ENCODE measurements around the gene ZNF865. TPM values are rescaled to one million over a fixed set of nuclear protein-coding genes. Genes with fewer than 3 reads are reported as not detected.
A peak's percentile ranks its signal among the peaks of the same experiment; 100 is the strongest.

The ZNF865 gene
- total RNA-seq, 2 experiments from 2014 or later, result 3.0 to 11.3 TPM

DNA sequence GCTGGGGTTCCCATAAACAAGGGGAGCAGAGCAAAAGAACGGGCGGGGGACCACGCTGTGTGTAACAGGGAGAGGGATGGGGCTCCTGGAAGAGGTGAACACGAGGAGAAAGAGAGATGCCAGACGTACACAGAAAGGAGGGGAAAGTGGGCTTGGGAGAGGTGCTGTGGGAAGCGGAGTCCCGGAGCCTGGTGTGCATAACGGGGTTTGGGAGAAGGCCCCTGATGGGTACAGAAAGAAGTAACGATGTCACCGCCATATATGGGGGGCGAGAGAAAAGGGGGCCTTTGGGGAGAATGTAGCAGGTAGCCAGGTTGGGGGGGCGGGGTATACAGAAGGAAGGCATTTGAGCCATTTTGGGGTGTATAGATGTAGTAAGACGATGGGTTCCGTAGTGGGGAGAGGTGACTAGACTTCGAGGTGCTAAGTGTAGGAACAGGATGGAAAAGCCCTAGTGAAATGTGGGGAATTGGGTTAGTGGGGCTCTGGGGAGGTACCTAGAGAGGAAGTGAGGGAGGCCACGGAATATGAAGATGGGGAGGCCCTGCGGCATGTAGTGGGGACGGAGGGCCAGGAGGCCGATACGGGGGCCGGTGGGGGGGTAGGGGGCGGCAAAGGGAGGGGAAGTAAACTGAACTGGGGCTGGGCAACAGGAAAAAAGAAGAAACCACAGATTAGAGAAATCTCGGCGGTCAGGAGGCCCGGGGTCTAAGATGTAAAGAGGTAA, 36.1 kb downstream of the ZNF865 start:
- DNase-seq (ENCODE audit: low spot score), result peak; percentile 47
- no peaks in the 10 kb centered on the region for H4K20me1 ChIP-seq (ENCODE audit: insufficient read depth, low read length)
- H2AFZ ChIP-seq (ENCODE audit: low read length), result no peak overlapping the region
- H3K4me1 ChIP-seq (ENCODE audit: insufficient read depth, low read length, poor library complexity, severe bottlenecking), result peaks cover 60% of the 10 kb centered on the region
- H3K79me2 ChIP-seq (ENCODE audit: insufficient read depth, low read depth, low read length), result peaks cover 52% of the 10 kb centered on the region
- no TSS peak for BruUV-seq (replicated peaks)
- peaks cover 35% of the 10 kb centered on the region for H3K36me3 ChIP-seq (ENCODE audit: insufficient read depth, low read length)
- H3K4me2 ChIP-seq (ENCODE audit: low read length), result peak overlapping the region; percentile 89
- peak overlapping the region; percentile 86 for H3K27ac ChIP-seq (ENCODE audit: low read depth, low read length, poor library complexity, severe bottlenecking)
- ChIA-PET POLR2A (no interaction called here), CTCF (ENCODE audit: unreplicated experiment) (no interaction called here)
- intact Hi-C loops (cut with micrococcal nuclease; ENCODE audit: unreplicated experiment), result loop anchor here (5.0 kb wide), 1 partner anchor 501 kb away; the partner anchor contains the start of gene ZNF444
- H3K9me3 ChIP-seq (ENCODE audit: low read length), result no peaks in the 10 kb centered on the region
- peak overlapping the region; percentile 98 for H3K4me3 ChIP-seq (ENCODE audit: low read depth, low read length, poor library complexity, severe bottlenecking)
- no peaks in the 10 kb centered on the region for H3K9me2 ChIP-seq (ENCODE audit: insufficient read depth, low read length)
- TF ChIP-seq EZH2phosphoT487 (IDR thresholded peaks at IDR 0.05; ENCODE audit: borderline replicate concordance, low read depth, low read length), result no peak
- TF ChIP-seq, protein P1, sequence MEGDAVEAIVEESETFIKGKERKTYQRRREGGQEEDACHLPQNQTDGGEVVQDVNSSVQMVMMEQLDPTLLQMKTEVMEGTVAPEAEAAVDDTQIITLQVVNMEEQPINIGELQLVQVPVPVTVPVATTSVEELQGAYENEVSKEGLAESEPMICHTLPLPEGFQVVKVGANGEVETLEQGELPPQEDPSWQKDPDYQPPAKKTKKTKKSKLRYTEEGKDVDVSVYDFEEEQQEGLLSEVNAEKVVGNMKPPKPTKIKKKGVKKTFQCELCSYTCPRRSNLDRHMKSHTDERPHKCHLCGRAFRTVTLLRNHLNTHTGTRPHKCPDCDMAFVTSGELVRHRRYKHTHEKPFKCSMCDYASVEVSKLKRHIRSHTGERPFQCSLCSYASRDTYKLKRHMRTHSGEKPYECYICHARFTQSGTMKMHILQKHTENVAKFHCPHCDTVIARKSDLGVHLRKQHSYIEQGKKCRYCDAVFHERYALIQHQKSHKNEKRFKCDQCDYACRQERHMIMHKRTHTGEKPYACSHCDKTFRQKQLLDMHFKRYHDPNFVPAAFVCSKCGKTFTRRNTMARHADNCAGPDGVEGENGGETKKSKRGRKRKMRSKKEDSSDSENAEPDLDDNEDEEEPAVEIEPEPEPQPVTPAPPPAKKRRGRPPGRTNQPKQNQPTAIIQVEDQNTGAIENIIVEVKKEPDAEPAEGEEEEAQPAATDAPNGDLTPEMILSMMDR (conservative IDR thresholded peaks at IDR 0.05; ENCODE audit: low read length), result no peak

DNA sequence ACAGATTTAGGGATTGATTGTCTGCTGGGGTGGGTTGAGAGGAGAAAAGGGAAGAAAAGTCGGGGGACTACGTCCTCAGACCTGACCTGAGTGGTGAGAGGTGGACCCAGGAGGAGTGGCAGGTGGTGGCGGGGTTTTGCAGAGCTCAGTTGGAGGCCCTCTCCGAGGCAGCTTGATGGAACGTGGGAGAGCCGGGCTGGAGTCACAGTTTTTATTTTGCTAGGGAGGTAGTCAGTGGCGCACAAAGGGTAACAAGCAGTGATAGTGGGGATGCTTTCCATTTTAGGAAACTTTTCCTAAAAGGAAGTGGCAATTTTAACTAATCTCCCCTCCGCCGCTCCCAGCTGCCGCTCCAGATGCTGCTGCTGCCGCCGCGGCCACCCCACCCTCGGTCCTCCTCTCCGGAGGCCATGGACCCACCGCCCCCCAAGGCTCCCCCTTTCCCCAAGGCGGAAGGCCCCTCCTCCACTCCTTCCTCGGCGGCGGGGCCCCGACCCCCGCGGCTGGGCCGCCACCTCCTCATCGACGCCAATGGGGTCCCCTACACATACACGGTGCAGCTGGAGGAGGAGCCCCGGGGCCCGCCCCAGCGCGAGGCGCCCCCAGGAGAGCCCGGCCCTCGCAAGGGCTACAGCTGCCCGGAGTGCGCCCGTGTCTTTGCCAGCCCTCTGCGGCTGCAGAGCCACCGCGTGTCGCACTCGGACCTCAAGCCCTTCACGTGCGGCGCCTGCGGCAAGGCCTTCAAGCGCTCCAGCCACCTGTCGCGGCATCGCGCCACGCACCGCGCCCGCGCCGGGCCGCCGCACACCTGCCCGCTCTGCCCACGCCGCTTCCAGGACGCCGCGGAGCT, 36.9 kb downstream of the ZNF865 start:
- no peaks in the 10 kb centered on the region for H3K9me2 ChIP-seq (ENCODE audit: insufficient read depth, low read length)
- peak overlapping the region; percentile 86 for H3K27ac ChIP-seq (ENCODE audit: low read depth, low read length, poor library complexity, severe bottlenecking)
- peak; percentile 63 for DNase-seq (ENCODE audit: low spot score)
- no TSS peak for BruUV-seq (replicated peaks)
- H2AFZ ChIP-seq (ENCODE audit: low read length), result no peak overlapping the region; the same call in 1 of the 2 replicates
- H3K4me1 ChIP-seq (ENCODE audit: insufficient read depth, low read length, poor library complexity, severe bottlenecking), result peaks cover 62% of the 10 kb centered on the region
- intact Hi-C loops (cut with micrococcal nuclease; ENCODE audit: unreplicated experiment), result loop anchor here (1.0 to 5.0 kb wide), 2 partner anchors 43 to 500 kb away; partner anchors contain the start of genes FIZ1 and ZNF444
- no peaks in the 10 kb centered on the region for H4K20me1 ChIP-seq (ENCODE audit: insufficient read depth, low read length)
- peaks cover 39% of the 10 kb centered on the region for H3K36me3 ChIP-seq (ENCODE audit: insufficient read depth, low read length)
- peak overlapping the region; percentile 98 for H3K4me3 ChIP-seq (ENCODE audit: low read depth, low read length, poor library complexity, severe bottlenecking)
- H3K79me2 ChIP-seq (ENCODE audit: insufficient read depth, low read depth, low read length), result peaks cover 53% of the 10 kb centered on the region
- CTCF ChIA-PET (ENCODE audit: unreplicated experiment), result no interaction called here
- POLR2A ChIA-PET, result interaction anchor here (0.6 to 0.7 kb wide), 2 partner anchors 12 to 17 kb away, joined by 3 read pairs; no protein-coding TSS in a partner anchor
- TF ChIP-seq, protein P1 (conservative IDR thresholded peaks at IDR 0.05; ENCODE audit: low read length), result no peak
- no peak for TF ChIP-seq EZH2phosphoT487 (IDR thresholded peaks at IDR 0.05; ENCODE audit: borderline replicate concordance, low read depth, low read length)
- H3K4me2 ChIP-seq (ENCODE audit: low read length), result peak overlapping the region; percentile 89
- H3K9me3 ChIP-seq (ENCODE audit: low read length), result no peaks in the 10 kb centered on the region

Measured in OCI-LY7 (cell line).